PC-9 (cell line): ENCODE data around the gene PDZD7. TPM values are rescaled to one million over a fixed set of nuclear protein-coding genes. Genes with fewer than 3 reads are reported as not detected.

ENCODE experiments used
- BruUV-seq: library from RNA; stranded (reverse); fragments of 400-500 nt; replicated peaks from 2 replicates; lab custom pipeline; 2021; lab: Mats Ljungman, UMichigan
- CTCF ChIA-PET: fragments of 300-600 bp; sonication (Branson Sonifier 250); formaldehyde crosslinking; loops from one replicate; lab custom pipeline; 2022; ENCODE audit warnings: antibody characterized with exemption; lab: Charles Lee
- POLR2A ChIA-PET: fragments of 300-600 bp; sonication (Branson Sonifier 250); formaldehyde crosslinking; loops from one replicate; lab custom pipeline; 2022; ENCODE audit warnings: antibody characterized with exemption; ENCODE audit not compliant: unreplicated experiment; lab: Charles Lee
- DNase-seq, 2 experiments: peaks; one replicate each; pipeline versions ENCODE4 v3.0.0 to v3.0.0-alpha.2; 2015 to 2022; ENCODE audit warnings: mixed read lengths in 1 of 2
- H2AFZ ChIP-seq: fragments of 200-600 bp; sonication (generic); 2 replicates; pipeline ENCODE4 v1.8.1; 2017; ENCODE audit warnings: antibody characterized with exemption
- H3F3A ChIP-seq: fragments of 200-600 bp; sonication (generic); 2 replicates; pipeline ENCODE4 v1.8.1; 2017; ENCODE audit warnings: antibody characterized with exemption, mild to moderate bottlenecking, low read depth; ENCODE audit not compliant: insufficient read depth
- H3K27ac ChIP-seq: fragments of 200-600 bp; sonication (generic); 2 replicates; pipeline ENCODE4 v1.6.1; 2016; ENCODE audit warnings: mixed run types
- H3K27me3 ChIP-seq: fragments of 200-600 bp; sonication (generic); 2 replicates; pipeline ENCODE4 v1.6.1; 2016; ENCODE audit warnings: low read depth, mixed run types; ENCODE audit not compliant: insufficient read depth
- H3K36me3 ChIP-seq: fragments of 200-600 bp; sonication (generic); 2 replicates; pipeline ENCODE4 v1.6.1; 2016; ENCODE audit warnings: low read depth, mixed run types
- H3K4me1 ChIP-seq: fragments of 200-600 bp; sonication (generic); replicated peaks from 2 replicates; pipeline ENCODE4 v1.6.1; 2016; ENCODE audit warnings: mixed run types; ENCODE audit not compliant: insufficient read depth
- H3K4me2 ChIP-seq: fragments of 200-600 bp; sonication (generic); 2 replicates; pipeline ENCODE4 v1.6.1; 2017; ENCODE audit warnings: mixed run types
- H3K4me3 ChIP-seq: fragments of 200-600 bp; sonication (generic); 2 replicates; pipeline ENCODE4 v1.6.1; 2016; ENCODE audit warnings: mixed run types
- H3K79me2 ChIP-seq: fragments of 200-600 bp; sonication (generic); 2 replicates; pipeline ENCODE4 v1.6.1; 2017; ENCODE audit warnings: low read depth, mixed run types
- H3K9me2 ChIP-seq: fragments of 200-600 bp; sonication (generic); 2 replicates; pipeline ENCODE4 v1.8.1; 2017; ENCODE audit warnings: mild to moderate bottlenecking; ENCODE audit not compliant: insufficient read depth
- H3K9me3 ChIP-seq: fragments of 200-600 bp; sonication (generic); 2 replicates; pipeline ENCODE4 v1.8.1; 2016; ENCODE audit warnings: low read depth; ENCODE audit not compliant: insufficient read depth
- H4K20me1 ChIP-seq: fragments of 200-600 bp; sonication (generic); 2 replicates; pipeline ENCODE4 v1.8.1; 2017; ENCODE audit not compliant: insufficient read depth
- CTCF ChIP-seq: fragments of 200-600 bp; sonication (generic); conservative IDR thresholded peaks from 2 replicates; pipeline ENCODE4 v1.6.1; 2017; ENCODE audit warnings: mixed run types, antibody characterized with exemption, mild to moderate bottlenecking, moderate library complexity
- EZH2 ChIP-seq: fragments of 200-600 bp; sonication (generic); IDR thresholded peaks from 2 replicates; pipeline ENCODE4 v1.8.0; 2017; ENCODE audit warnings: antibody characterized with exemption, low read depth
- intact Hi-C: fragments of 100-400 bp; cut with micrococcal nuclease; formaldehyde crosslinking; loops from one replicate; pipeline ENCODE4 v1.10.0; 2022; ENCODE audit not compliant: unreplicated experiment
- total RNA-seq: library from RNA; stranded (reverse); gene quantifications from 2 replicates; pipeline ENCODE4 v1.2.3, GENCODE V29; 2021

The PDZD7 gene
- total RNA-seq, 1 experiment from 2014 or later = 2.8 TPM

- Histone ChIP-seq H3K4me2 (no peak overlapping the region), H3K27me3 (no peaks in the 10 kb centered on the region), H3K9me2 (no peaks in the 10 kb centered on the region), H3K4me1 (no peaks in the 10 kb centered on the region), H3K9me3 (no peaks in the 10 kb centered on the region), H3F3A (no peaks in the 10 kb centered on the region), H3K27ac (no peak overlapping the region), H3K79me2 (no peaks in the 10 kb centered on the region), H4K20me1 (no peaks in the 10 kb centered on the region), H2AFZ (no peak overlapping the region), H3K4me3 (no peak overlapping the region), H3K36me3 (0 out of 2 replicates have a peak, but pooled peaks cover 7% of the 10 kb centered on the region)
- CTCF ChIA-PET = no interaction called here
- BruUV-seq = no TSS peak
- intact Hi-C loops = no loop called here
- no peak for DNase-seq
- no peak for TF ChIP-seq CTCF
- TF ChIP-seq EZH2 = no peak
- POLR2A ChIA-PET = interaction anchor here (0.7 kb wide), 1 partner anchor 12 kb away, joined by 3 read pairs; no protein-coding TSS in a partner anchor
Observed at GRCh38 chr10:100965820-100966219, 65.1 kb downstream of the PDZD7 start.

- POLR2A ChIA-PET = no interaction called here
- H3K4me3 ChIP-seq = no peak overlapping the region
- H3K27me3 ChIP-seq = no peaks in the 10 kb centered on the region
- no peak overlapping the region for H3K27ac ChIP-seq
- no peaks in the 10 kb centered on the region for H3K79me2 ChIP-seq
- H3K4me1 ChIP-seq = no peaks in the 10 kb centered on the region
- 0 out of 2 replicates have a peak, but pooled peaks cover 7% of the 10 kb centered on the region for H3K36me3 ChIP-seq
- no peak overlapping the region for H2AFZ ChIP-seq
- intact Hi-C loops = loop anchor here (5.0 kb wide), 1 partner anchor 37 kb away; no protein-coding TSS in a partner anchor
- CTCF ChIA-PET = interaction anchor here (0.6 kb wide), 1 partner anchor 62 kb away, joined by 10 read pairs; no protein-coding TSS in a partner anchor
- H4K20me1 ChIP-seq = no peaks in the 10 kb centered on the region
- BruUV-seq = no TSS peak
- H3K9me2 ChIP-seq = no peaks in the 10 kb centered on the region
- no peak overlapping the region for H3K4me2 ChIP-seq
- no peaks in the 10 kb centered on the region for H3F3A ChIP-seq
- DNase-seq = no peak
- H3K9me3 ChIP-seq = no peaks in the 10 kb centered on the region
- TF ChIP-seq EZH2 = no peak
Observed at GRCh38 chr10:100963826-100964225, 67.1 kb downstream of the PDZD7 start.

- H3K4me1 ChIP-seq = no peaks in the 10 kb centered on the region
- H3K36me3 ChIP-seq = 0 out of 2 replicates have a peak, but pooled peaks cover 7% of the 10 kb centered on the region
- CTCF ChIA-PET = no interaction called here
- POLR2A ChIA-PET = interaction anchor here (0.7 kb wide), 1 partner anchor 101 kb away, joined by 5 read pairs; no protein-coding TSS in a partner anchor
- intact Hi-C loops = loop anchor here (5.0 kb wide), 1 partner anchor 35 kb away; no protein-coding TSS in a partner anchor
- H2AFZ ChIP-seq = no peak overlapping the region
- H3K27ac ChIP-seq = no peak overlapping the region
- H3F3A ChIP-seq = no peaks in the 10 kb centered on the region
- no peak overlapping the region for H3K4me2 ChIP-seq
- no peak for TF ChIP-seq EZH2
- no peak for TF ChIP-seq CTCF
- no peaks in the 10 kb centered on the region for H3K79me2 ChIP-seq
- no peak overlapping the region for H3K4me3 ChIP-seq
- no peak for DNase-seq
- no peaks in the 10 kb centered on the region for H4K20me1 ChIP-seq
- no peaks in the 10 kb centered on the region for H3K27me3 ChIP-seq
- no TSS peak for BruUV-seq
- no peaks in the 10 kb centered on the region for H3K9me2 ChIP-seq
- H3K9me3 ChIP-seq = no peaks in the 10 kb centered on the region
Observed at GRCh38 chr10:100962351-100963080, 68.4 kb downstream of the PDZD7 start.
